GM12878 (cell line): ENCODE measurements around the gene RPRD1A. TPM values are rescaled to one million over a fixed set of nuclear protein-coding genes. Genes with fewer than 3 reads are reported as not detected.

ENCODE experiments used
- ATAC-seq: fragments of 200-7000 bp; cut with Tn5 transposase; 3 replicates; pipeline ENCODE4 v1.9.1; 2020; ENCODE audit warnings: mild to moderate bottlenecking, moderate library complexity
- BruUV-seq: library from RNA; stranded (reverse); fragments of 400-500 nt; replicated peaks from 2 replicates; lab custom pipeline; 2021; lab: Mats Ljungman, UMichigan
- CTCF ChIA-PET: fragments of 300-600 bp; sonication (Branson Sonifier 250); formaldehyde crosslinking; extraction: SDS; loops from one replicate; lab custom pipeline; 2021; ENCODE audit warnings: inconsistent platforms; lab: Yijun Ruan, JAX
- POLR2A ChIA-PET: fragments of 350-600 bp; formaldehyde crosslinking; extraction: SDS; loops from one replicate; lab custom pipeline; 2021; ENCODE audit warnings: inconsistent platforms; lab: Charles Lee
- RAD21 ChIA-PET: fragments of 300-600 bp; sonication (Branson Sonifier 250); formaldehyde crosslinking; loops from one replicate; lab custom pipeline; 2023; ENCODE audit warnings: antibody characterized with exemption; ENCODE audit not compliant: unreplicated experiment; lab: Charles Lee
- SMC1A ChIA-PET: fragments of 300-600 bp; sonication (Branson Sonifier 250); formaldehyde crosslinking; loops from one replicate; lab custom pipeline; 2023; ENCODE audit not compliant: unreplicated experiment, uncharacterized antibody; lab: Charles Lee
- DNase-seq: peaks from one replicate; pipeline ENCODE4 v3.0.0-alpha.2; 2011; ENCODE audit warnings: low read depth, low spot score
- FAIRE-seq: peaks from 3 replicates; lab custom pipeline; 2011; peaks lifted over from hg19 to GRCh38; lab: Jason Lieb, UNC
- H2AFZ ChIP-seq: 2 replicates; pipeline ENCODE4 v1.6.0; 2011; ENCODE audit warnings: low read depth, low read length, control low read depth; ENCODE audit not compliant: control insufficient read depth
- H3K27ac ChIP-seq: 2 replicates; pipeline ENCODE4 v1.5.1; 2011; ENCODE audit warnings: control low read depth; ENCODE audit not compliant: control insufficient read depth, insufficient read depth
- H3K27me3 ChIP-seq, 2 experiments: replicated peaks in 1 of 2; 2 replicates each; pipeline versions ENCODE4 v1.6.0 to v1.6.1; 2011; ENCODE audit warnings: low read length in 1 of 2; ENCODE audit not compliant: control insufficient read depth in 2 of 2, insufficient read depth in 2 of 2
- H3K36me3 ChIP-seq, 2 experiments: 2 replicates each; pipeline ENCODE4 v1.5.1; 2011; ENCODE audit warnings: low read length in 1 of 2; ENCODE audit not compliant: control insufficient read depth in 2 of 2, insufficient read depth in 2 of 2
- H3K4me1 ChIP-seq: 2 replicates; pipeline ENCODE4 v1.6.1; 2011; ENCODE audit warnings: mild to moderate bottlenecking, low read length, moderate library complexity, mixed read lengths; ENCODE audit not compliant: control insufficient read depth, insufficient read depth
- H3K4me2 ChIP-seq: 2 replicates; pipeline ENCODE4 v1.6.0; 2011; ENCODE audit warnings: control low read depth; ENCODE audit not compliant: control insufficient read depth, insufficient read depth
- H3K4me3 ChIP-seq: fragments of 200-600 bp; sonication (generic); 2 replicates; pipeline ENCODE4 v1.5.1; 2016
- H3K79me2 ChIP-seq: 2 replicates; pipeline ENCODE4 v1.6.0; 2011; ENCODE audit warnings: low read length; ENCODE audit not compliant: control insufficient read depth, insufficient read depth
- H3K9ac ChIP-seq: 2 replicates; pipeline ENCODE4 v1.8.0; 2011; ENCODE audit warnings: low read length, control low read depth, mixed read lengths; ENCODE audit not compliant: control insufficient read depth, insufficient read depth
- H3K9me3 ChIP-seq: replicated peaks from 3 replicates; pipeline ENCODE4 v1.5.1; 2011; ENCODE audit warnings: mild to moderate bottlenecking, low read length; ENCODE audit not compliant: control insufficient read depth, insufficient read depth
- H4K20me1 ChIP-seq: 2 replicates; pipeline ENCODE4 v1.6.0; 2011; ENCODE audit not compliant: control insufficient read depth, insufficient read depth
- BCL11A ChIP-seq: IDR thresholded peaks from 2 replicates; pipeline ENCODE4 v1.6.1; 2011; ENCODE audit warnings: low read depth, low read length
- BMI1 ChIP-seq: fragments of 450-650 bp; IDR thresholded peaks from 2 replicates; pipeline ENCODE4 v1.6.1; 2016; ENCODE audit warnings: mild to moderate bottlenecking, moderate library complexity, borderline replicate concordance
- DPF2 ChIP-seq: fragments of 450-650 bp; IDR thresholded peaks from 2 replicates; pipeline ENCODE4 v1.6.1; 2017; ENCODE audit warnings: mild to moderate bottlenecking
- EP300 ChIP-seq, 2 experiments: fragments of 150-350 bp in 1 of 2; IDR thresholded peaks; 2 replicates each; pipeline ENCODE4 v1.6.1; 2011 to 2012; ENCODE audit warnings: low read depth in 2 of 2, low read length in 2 of 2, borderline replicate concordance in 1 of 2, improper control_type of control experiment in 1 of 2, inconsistent platforms in 1 of 2; ENCODE audit not compliant: control insufficient read depth in 1 of 2
- JUNB ChIP-seq: IDR thresholded peaks from 2 replicates; pipeline ENCODE4 v1.6.1; 2016; ENCODE audit warnings: antibody characterized with exemption, mild to moderate bottlenecking
- MXI1 ChIP-seq: fragments of 150-350 bp; IDR thresholded peaks from 2 replicates; pipeline ENCODE4 v1.6.1; 2011; ENCODE audit warnings: low read depth, mild to moderate bottlenecking, inconsistent platforms, low read length, improper control_type of control experiment
- RBBP5 ChIP-seq: fragments of 200-600 bp; sonication (generic); conservative IDR thresholded peaks from 2 replicates; pipeline ENCODE4 v1.6.1; 2016
- RELB ChIP-seq: fragments of 450-650 bp; IDR thresholded peaks from 2 replicates; pipeline ENCODE4 v1.6.1; 2017; ENCODE audit warnings: low read depth, mild to moderate bottlenecking, moderate library complexity
- TCF7 ChIP-seq: IDR thresholded peaks from 2 replicates; pipeline ENCODE4 v1.6.1; 2014; ENCODE audit warnings: antibody characterized with exemption, borderline replicate concordance
- WRNIP1 ChIP-seq: IDR thresholded peaks from 2 replicates; pipeline ENCODE4 v1.6.1; 2011; ENCODE audit warnings: low read depth, low read length, improper control_type of control experiment, borderline replicate concordance
- WGBS: methylation state at CpG from one replicate; pipeline ENCODE4 v1.1.6; 2016; ENCODE audit warnings: low lambda C conversion rate; ENCODE audit not compliant: insufficient replicate concordance, insufficient coverage; ENCODE audit errors: missing lambda C conversion rate; 5-methylcytosine and 5-hydroxymethylcytosine counted together
- in situ Hi-C: fragments of 300-500 bp; cut with MboI; formaldehyde crosslinking; loops from 9 replicates; pipeline ENCODE4 v1.14.3; 2018; ENCODE audit warnings: mixed read lengths
- intact Hi-C: fragments of 100-400 bp; cut with micrococcal nuclease; formaldehyde crosslinking; loops from one replicate; pipeline ENCODE4 v1.14.2; 2022; ENCODE audit not compliant: unreplicated experiment
- polyA plus RNA-seq, 11 experiments: library from polyadenylated mRNA; depleted of rRNA in 4 of 11; unstranded in 6 of 11; stranded (reverse) in 5 of 11; fragments of >200 nt; fragmentation: Nextera tagmentation in 4 of 11; fragmentation: Illumina TruSeq in 1 of 11; extraction: Ambion mirVana in 4 of 11; extraction: Trizol in 1 of 11; gene quantifications; 1 replicate in 1 of 11; 2 replicates in 10 of 11; pipeline versions ENCODE4 v1.2.1 to v1.2.3, GENCODE V29; 2011 to 2016; ENCODE audit warnings: inconsistent platforms in 2 of 11, missing spikeins in 2 of 11, low read depth in 1 of 11
- total RNA-seq, 4 experiments: library from RNA; depleted of rRNA in 3 of 4; stranded (reverse); fragments of >200 nt in 3 of 4; fragmentation: Illumina TruSeq in 1 of 4; extraction: Trizol in 1 of 4; gene quantifications; 2 replicates each; pipeline versions ENCODE4 v1.2.1 to v1.2.3, GENCODE V29; 2013 to 2021
- TF ChIP-seq, protein P1 (sequence below): fragments of 450-650 bp; IDR thresholded peaks from 2 replicates; pipeline ENCODE4 v1.6.1; 2017; ENCODE audit warnings: mild to moderate bottlenecking, low read depth, inconsistent platforms; ENCODE audit not compliant: poor library complexity, severe bottlenecking

RPRD1A gene
- total and polyA plus RNA-seq, 10 of the 15 experiments (the other 5 are each of a cell fraction or from before 2014, with no cell fraction given): 16.2 to 66.2 (median 36.2) TPM

- POLR2A ChIA-PET: interaction anchor here (0.6 to 1.7 kb wide), 2 partner anchors 266 to 843 kb away, joined by 4 to 6 read pairs; no protein-coding TSS in a partner anchor
- SMC1A ChIA-PET: interaction anchor here (0.7 to 7.0 kb wide), 22 partner anchors 10 to 554 kb away, joined by 3 to 91 read pairs (median 4); partner anchors contain the start of genes RMP24 and RPRD1A
- in situ Hi-C loops: loop anchor here (5.0 kb wide), 1 partner anchor 265 kb away; no protein-coding TSS in a partner anchor
- Histone ChIP-seq H3K9ac (no peak overlapping the region), H3K27me3 (no peaks in the 10 kb centered on the region), H4K20me1 (no peaks in the 10 kb centered on the region), H3K4me1 (peaks cover 14% of the 10 kb centered on the region), H2AFZ (no peak overlapping the region), H3K36me3 (no peaks in the 10 kb centered on the region), H3K4me3 (no peak overlapping the region), H3K27ac (no peak overlapping the region), H3K79me2 (no peaks in the 10 kb centered on the region), H3K4me2 (no peak overlapping the region), H3K9me3 (no peaks in the 10 kb centered on the region)
- CTCF ChIA-PET: interaction anchor here (0.6 to 4.0 kb wide), 27 partner anchors 10 to 614 kb away, joined by 3 to 113 read pairs (median 5); partner anchors contain the start of genes ELP2, RPRD1A and SLC39A6
- no peak for DNase-seq
- intact Hi-C loops: loop anchor here (1.0 to 5.0 kb wide), 4 partner anchors 79 to 267 kb away; partner anchors contain the start of genes ELP2 and SLC39A6
- peak; percentile 11; the same call in 2 of the 3 replicates for ATAC-seq
- BruUV-seq: TSS peak; percentile 29
- FAIRE-seq: no peak
- RAD21 ChIA-PET: interaction anchor here (0.6 to 3.6 kb wide), 26 partner anchors 11 to 631 kb away, joined by 3 to 41 read pairs (median 5); partner anchors contain the start of genes RMP24 and SLC39A6
- TF ChIP-seq DPF2: peak; percentile 34; the same call in 1 of the 2 replicates
- TF ChIP-seq MXI1: no peak
- WGBS: 100% methylated on average over 2 of the region's 2 CpGs
Observed at GRCh38 chr18:36017232-36017631, 50.1 kb downstream of the RPRD1A start.

DNA sequence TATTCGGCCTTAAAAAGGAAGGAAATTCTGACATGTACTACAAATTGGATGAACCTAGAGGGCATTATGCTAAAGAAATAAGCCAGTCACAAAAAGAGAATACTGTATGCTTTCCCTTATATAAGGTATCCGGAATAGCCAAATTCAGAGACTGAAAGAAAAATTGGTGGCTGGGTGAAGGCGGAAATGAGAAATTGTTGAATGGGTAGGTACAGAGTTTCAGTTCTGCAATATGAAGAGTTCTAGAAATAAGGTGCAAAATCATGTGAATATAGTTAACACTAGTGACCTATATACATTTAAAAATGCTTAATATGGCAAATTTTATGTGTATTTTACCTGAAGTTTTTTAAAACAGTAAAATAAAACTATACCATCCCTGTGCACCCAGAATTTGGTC lies 51.7 kb downstream of the RPRD1A start:
- Histone ChIP-seq H4K20me1 (no peaks in the 10 kb centered on the region), H3K9me3 (no peaks in the 10 kb centered on the region), H3K27me3 (no peaks in the 10 kb centered on the region), H3K79me2 (no peaks in the 10 kb centered on the region), H3K4me2 (peak overlapping the region; percentile 45), H3K4me3 (no peak overlapping the region), H3K9ac (no peak overlapping the region), H3K27ac (no peak overlapping the region), H3K36me3 (no peaks in the 10 kb centered on the region), H2AFZ (no peak overlapping the region), H3K4me1 (peaks cover 14% of the 10 kb centered on the region)
- peak; percentile 90 for ATAC-seq
- intact Hi-C loops (loop anchor here (1.0 to 5.0 kb wide), 3 partner anchors 112 to 259 kb away; partner anchors contain the start of genes ELP2 and SLC39A6), in situ Hi-C loops (loop anchor here (5.0 kb wide), 1 partner anchor 267 kb away; no protein-coding TSS in a partner anchor)
- FAIRE-seq: peak; percentile 72
- DNase-seq: peak; percentile 66
- ChIA-PET RAD21 (interaction anchor here (3.6 kb wide), 1 partner anchor 268 kb away, joined by 41 read pairs; no protein-coding TSS in a partner anchor), SMC1A (interaction anchor here (1.4 to 7.0 kb wide), 2 partner anchors 9 to 268 kb away, joined by 3 to 91 read pairs; no protein-coding TSS in a partner anchor), POLR2A (no interaction called here), CTCF (interaction anchor here (3.6 kb wide), 1 partner anchor 268 kb away, joined by 113 read pairs; no protein-coding TSS in a partner anchor)
- WGBS: 3% methylated on average over 3 of the region's 3 CpGs
- BruUV-seq: no TSS peak
- TF ChIP-seq, protein P1, sequence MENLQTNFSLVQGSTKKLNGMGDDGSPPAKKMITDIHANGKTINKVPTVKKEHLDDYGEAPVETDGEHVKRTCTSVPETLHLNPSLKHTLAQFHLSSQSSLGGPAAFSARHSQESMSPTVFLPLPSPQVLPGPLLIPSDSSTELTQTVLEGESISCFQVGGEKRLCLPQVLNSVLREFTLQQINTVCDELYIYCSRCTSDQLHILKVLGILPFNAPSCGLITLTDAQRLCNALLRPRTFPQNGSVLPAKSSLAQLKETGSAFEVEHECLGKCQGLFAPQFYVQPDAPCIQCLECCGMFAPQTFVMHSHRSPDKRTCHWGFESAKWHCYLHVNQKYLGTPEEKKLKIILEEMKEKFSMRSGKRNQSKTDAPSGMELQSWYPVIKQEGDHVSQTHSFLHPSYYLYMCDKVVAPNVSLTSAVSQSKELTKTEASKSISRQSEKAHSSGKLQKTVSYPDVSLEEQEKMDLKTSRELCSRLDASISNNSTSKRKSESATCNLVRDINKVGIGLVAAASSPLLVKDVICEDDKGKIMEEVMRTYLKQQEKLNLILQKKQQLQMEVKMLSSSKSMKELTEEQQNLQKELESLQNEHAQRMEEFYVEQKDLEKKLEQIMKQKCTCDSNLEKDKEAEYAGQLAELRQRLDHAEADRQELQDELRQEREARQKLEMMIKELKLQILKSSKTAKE: peak; percentile 30
- no peak for TF ChIP-seq WRNIP1
- 0 out of 2 replicates have a peak, but pooled peaks have one; percentile 47 for TF ChIP-seq RELB
- peak; percentile 19; the same call in 1 of the 2 replicates for TF ChIP-seq JUNB
- peak; percentile 29 for TF ChIP-seq BMI1
- no peak for TF ChIP-seq RBBP5
- TF ChIP-seq TCF7: no peak
- TF ChIP-seq EP300 (IDR thresholded peaks at IDR 0.05; ENCODE audit: borderline replicate concordance in 1 of 2, control insufficient read depth in 1 of 2, low read depth in 2 of 2, low read length in 2 of 2): peak in 1 of 2 experiments; percentile 93; a peak in 2 of 4 replicates
- TF ChIP-seq BCL11A: peak; percentile 32; the same call in 1 of the 2 replicates
